HG03196 (cell line): ENCODE results near the gene OR4N5.
"Not testable (repeated sequence)": the region's sequence is repeated elsewhere in the genome, so short reads cannot be mapped to it uniquely, and the experiment has no call there.

Source experiments
- ATAC-seq: cut with Tn5 transposase; IDR thresholded peaks from one replicate; pipeline ENCODE4 v1.9.1; 2021; ENCODE audit not compliant: unreplicated experiment

OR4N5 gene, protein sequence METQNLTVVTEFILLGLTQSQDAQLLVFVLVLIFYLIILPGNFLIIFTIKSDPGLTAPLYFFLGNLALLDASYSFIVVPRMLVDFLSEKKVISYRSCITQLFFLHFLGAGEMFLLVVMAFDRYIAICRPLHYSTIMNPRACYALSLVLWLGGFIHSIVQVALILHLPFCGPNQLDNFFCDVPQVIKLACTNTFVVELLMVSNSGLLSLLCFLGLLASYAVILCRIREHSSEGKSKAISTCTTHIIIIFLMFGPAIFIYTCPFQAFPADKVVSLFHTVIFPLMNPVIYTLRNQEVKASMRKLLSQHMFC

DNA sequence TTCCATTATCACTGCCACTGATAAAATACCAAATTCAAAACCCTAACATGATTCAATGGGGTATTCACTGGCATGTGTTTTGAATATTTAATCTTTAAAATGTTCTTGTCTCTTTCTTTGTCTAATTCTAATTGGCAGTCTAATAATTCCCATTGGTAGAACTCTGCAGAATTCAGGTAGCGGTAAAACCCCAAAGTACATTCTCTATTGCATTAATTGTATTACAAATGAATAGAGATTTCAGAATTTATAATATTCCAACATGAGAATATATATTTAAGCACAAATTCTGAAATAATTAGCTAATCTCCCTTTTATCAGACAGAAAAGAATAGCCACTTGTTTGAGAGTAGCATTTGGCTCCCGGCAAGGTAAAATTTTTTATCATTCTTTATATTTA, at the start of gene OR4N5:
OR4N5 (plus strand) TSS at position 301 of the 400 bp plus-strand sequence. CDS start 4,916 bp downstream, outside the sequence.
- ATAC-seq: no peak

DNA sequence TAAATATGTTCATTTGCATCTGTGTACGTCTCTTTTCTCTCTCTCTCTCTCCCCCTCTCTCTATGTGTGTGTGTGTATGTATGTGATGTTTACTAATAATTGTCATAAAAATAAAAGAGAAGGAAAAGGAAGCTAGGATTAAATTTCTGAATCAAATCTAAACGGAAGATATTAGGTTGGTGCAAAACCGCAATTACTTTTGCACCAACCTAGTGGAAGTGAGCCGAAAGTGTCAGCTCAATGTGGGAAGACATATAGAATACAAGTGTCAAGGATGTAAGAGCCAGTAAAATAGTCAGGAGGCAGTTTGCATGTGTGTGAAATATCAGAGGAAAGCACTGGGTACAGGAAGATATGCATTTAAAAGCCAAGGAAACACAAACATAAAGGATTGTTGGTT, 46.6 kb upstream of the OR4N5 start:
- no peak for ATAC-seq

DNA sequence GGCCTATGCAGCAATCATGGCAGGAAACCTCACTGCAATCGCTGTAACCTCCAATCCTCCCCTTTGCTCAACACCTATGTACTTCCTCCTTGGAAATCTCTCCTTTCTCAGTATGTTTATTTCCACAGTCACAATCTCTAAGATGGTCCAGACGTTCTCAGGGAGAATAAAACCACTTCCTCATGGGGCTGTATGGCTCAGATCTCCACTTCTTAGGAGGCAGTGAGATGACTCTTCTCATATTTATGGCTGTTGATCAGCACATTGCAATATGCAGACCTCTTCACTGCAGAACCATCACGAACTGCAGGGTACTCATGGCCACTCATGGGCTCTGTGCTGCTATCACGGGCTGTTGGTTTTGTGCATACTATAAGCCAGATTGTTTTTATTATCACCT, 45.2 kb upstream of the OR4N5 start:
- ATAC-seq: no peak

DNA sequence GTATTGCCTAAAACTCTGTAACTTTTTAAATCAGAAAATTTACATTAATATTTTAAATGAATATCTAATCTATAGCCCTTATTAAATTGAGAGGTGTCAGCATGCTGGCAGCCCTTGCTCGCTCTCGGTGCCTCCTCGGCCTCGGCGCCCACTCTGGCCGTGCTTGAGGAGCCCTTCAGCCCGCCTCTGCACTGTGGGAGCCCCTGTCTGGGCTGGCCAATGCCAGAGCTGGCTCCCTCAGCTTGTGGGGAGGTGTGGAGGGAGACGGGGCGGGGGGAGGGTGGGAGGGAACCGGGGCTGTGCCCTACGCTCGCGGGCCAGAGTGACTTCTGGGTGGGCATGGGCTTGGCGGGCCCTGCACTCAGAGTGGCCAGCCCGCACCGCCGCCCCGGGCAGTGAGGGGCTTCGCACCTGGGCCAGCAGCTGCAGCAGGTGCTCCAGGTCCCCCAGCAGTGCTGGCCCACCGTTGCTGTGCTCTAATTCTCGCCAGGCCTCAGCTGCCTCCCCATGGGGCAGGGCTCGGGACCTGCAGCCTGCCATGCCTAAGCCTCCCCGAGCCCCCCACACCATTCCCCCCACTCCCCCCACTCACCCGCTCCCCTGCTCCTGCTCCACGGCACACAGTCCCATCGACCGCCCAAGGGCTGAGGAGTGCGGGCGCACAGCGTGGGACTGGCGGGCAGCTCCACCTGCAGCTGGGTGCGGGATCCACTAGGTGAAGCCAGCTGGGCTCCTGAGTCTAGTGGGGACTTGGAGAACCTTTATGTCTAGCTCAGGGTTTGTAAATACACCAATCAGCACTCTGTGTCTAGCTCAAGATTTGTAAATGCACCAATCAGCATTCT, 39.5 kb upstream of the OR4N5 start:
- ATAC-seq: not testable (repeated sequence)

DNA sequence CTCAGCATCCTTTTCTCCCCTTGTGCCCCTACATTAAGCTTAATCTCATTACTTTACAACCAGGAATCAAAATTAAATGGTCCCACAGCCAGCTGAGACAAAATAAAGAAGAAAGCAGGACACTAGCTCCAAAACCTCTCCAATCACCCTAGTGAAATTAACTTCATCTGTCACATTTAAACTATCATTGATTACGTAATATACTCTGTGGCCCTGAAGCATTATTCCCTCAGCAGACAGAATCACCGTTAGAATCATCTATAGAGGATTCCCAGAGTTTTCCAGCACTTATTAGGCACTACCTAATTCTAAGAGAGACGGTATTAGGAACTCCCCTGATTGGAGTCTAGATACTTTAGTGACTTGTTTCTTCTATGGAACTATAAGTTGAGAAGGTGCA, 28.2 kb upstream of the OR4N5 start, which contains the start of gene OR4K17:
OR4K17 (plus strand) TSS at position 302 of the 400 bp plus-strand sequence. CDS start 6,761 bp downstream, outside the sequence.
- ATAC-seq: no peak

DNA sequence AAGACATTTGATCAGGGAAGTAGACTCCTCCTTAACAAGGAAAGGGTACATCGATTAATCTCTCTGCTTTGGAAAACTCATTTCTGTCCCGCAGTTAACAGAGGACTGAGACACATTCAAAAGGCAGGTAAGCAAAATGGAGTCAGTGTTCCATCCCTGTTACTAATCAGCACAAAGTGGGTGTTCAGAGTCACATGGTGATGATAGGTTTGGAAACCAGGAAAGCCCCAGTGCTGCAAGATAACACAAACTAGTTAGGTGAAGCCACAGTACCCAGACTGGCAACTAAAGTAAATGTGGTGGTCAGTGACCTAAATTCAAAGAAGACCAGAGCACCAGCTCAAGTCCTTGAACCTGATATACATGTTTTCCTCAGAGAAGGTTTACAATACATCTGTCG, 26.3 kb upstream of the OR4N5 start:
- ATAC-seq: no peak

DNA sequence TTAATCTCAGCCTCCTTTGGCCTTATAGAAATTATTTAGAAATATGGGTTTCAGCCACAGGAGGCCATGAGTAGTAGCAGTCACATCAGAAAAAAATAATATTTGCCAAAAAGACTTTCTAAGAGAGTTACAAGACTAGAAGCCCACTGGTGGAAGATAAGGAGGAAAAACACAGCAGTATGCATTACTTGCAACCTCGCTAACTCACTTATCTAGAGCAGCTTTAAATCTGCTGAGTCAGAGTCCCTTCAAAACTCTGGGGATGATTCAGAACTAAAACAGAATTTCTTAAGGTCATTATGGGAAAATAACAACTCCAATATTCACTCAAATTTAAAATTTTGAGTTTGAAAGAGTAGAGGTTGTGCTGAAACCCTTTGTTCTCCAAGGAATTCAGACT, 21.9 kb upstream of the OR4N5 start:
- ATAC-seq: no peak

DNA sequence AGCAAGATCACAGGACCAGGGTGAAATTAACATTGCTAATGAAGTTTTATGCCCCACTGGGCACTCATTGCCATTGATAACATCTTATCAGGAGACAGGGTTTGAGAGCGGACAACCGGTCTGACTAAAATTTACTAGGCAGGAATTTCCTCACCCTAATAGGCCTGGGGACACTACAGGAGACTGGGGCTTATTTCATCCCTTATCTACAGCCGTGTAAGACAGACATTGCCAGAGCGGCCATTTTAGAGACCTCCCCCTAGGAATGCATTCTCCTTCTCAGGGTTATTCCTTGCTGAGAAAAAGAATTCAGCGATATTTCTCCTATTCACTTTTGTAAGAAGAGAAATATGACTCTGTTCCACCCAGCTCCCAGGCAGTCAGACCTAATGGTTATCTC, 19.8 kb upstream of the OR4N5 start:
- no peak for ATAC-seq

DNA sequence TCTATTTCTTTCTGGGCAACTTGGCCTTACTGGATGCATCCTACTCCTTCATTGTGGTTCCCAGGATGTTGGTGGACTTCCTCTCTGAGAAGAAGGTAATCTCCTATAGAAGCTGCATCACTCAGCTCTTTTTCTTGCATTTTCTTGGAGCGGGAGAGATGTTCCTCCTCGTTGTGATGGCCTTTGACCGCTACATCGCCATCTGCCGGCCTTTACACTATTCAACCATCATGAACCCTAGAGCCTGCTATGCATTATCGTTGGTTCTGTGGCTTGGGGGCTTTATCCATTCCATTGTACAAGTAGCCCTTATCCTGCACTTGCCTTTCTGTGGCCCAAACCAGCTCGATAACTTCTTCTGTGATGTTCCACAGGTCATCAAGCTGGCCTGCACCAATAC, 5.3 kb downstream of the OR4N5 start:
- ATAC-seq: no peak

DNA sequence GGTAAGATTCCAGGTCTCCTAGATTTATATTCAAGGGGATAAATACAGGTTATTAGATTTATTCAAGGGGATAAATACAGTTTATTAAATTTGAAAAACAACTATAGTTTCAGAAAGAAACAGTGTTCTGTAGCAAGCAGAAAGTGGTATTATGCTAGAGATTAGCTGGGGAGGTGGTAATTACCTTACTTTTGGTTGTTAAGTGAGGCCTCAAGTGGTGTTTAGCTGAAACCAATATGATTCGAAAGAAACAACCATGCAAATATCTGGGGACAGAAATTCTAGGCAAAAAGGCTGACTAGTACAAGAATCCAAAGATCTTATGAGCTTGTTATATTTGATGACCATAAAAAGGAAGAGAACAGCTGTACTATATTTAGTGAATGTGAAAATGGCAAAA, 6.2 kb downstream of the OR4N5 start:
- no peak for ATAC-seq

DNA sequence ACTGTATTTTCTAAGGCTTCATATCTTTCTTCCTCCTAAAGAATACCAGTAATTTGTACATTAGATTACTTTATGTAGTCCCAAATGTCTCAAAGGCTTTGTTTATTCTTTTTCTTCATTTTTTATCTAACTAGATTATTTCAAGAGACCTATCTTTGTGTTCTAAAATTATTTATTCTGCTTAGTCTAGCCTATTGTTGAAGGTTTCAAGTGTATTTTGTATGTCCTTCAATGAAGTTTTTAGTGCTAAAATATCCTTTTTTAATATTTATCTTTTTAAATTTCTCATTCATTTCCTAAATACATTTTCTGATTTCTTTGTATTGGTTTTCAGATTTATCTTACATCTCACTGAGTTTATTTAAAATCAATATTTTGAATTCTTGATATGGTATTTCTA, 25.8 kb downstream of the OR4N5 start:
- ATAC-seq: no peak

DNA sequence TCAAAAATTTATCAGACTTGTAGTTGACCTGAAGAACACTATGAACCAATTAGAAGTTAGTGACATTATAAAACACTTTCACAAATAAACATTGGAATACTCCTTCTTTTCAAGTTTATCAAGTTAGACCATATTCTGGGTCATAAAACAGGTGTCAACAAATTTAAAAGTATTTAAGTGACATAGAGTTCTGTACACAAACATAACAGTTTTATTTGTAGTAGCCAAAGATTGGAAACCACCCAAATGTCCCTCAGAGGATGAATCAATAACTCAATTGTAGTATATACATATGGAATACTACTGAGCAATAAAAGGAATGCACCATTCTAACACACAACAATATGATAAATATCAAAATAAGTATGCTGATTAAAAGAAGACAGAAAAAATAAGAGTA, 28.5 kb downstream of the OR4N5 start:
- no peak for ATAC-seq

DNA sequence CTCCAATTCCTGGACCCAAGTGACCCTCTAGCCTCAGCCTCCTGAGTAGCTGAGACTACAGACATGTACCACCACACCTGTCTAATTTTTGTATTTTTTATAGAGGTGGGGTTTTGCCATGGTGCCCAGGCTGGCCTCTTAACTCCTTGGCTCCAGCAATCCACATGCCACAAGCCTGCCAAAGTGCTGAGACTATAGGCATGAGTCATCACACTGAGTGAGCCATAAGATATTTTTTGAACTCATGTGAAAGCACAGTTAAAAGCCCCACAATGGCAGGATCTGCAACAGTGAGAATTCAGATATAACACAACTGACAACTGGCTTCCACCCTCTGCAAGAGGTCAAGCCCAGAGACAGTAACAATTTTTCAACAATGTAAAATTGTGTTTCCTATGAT, 31.2 kb downstream of the OR4N5 start:
- ATAC-seq: not testable (repeated sequence)

DNA sequence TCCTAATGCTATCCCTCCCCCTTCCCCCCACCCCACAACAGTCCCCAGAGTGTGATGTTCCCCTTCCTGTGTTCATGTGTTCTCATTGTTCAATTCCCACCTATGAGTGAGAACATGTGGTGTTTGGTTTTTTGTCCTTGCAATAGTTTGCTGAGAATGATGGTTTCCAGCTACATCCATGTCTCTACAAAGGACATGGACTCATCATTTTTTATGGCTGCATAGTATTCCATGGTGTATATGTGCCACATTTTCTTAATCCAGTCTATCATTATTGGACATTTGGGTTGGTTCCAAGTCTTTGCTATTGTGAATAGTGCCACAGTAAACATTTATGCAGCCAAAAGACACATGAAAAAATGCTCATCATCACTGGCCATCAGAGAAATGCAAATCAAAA, 35.6 kb downstream of the OR4N5 start:
- ATAC-seq: not testable (repeated sequence)

DNA sequence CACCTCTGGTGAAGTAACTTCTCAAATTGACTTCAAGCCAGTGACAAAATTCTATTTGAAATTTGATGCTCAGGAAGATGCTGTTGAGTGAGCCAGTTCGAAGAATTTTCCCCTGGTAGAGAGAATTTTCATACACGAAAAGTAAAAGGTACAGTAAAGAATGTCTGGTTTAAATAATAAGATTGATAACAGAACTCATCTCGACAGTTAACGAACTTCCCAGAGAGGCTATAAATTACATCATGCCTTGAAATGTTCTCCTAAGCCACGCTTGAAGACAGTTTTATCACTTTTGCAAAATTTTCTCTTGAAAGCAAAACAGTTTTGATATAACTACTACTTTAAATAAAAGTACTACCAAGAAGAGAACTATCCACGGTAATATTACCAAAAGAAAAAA, 37.7 kb downstream of the OR4N5 start:
- ATAC-seq: no peak

DNA sequence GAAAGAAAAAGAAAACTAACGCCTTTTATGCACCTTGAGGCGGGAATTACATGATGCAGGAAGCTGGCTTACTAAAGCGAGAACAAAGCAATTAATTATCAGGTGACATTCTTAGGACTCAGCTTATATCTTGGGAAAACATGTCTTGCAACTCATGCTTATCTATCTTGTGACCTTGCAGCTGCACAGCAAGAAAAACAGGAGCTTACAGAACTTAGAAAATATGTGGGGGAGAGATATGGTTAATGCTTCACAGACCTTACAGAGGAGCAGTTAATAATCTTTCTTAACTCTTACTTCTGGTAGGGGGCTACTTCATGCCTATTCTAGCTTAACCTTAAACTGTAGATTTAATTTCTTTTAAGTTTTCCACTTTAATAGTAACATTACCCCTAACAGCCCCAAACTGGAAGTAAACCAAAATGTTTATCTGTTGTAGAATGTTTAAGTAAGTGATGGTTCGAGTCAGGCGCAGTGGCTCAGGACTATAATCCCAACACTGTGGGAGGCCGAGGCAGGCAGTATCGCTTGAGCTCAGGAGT, 38.9 kb downstream of the OR4N5 start:
- no peak for ATAC-seq

DNA sequence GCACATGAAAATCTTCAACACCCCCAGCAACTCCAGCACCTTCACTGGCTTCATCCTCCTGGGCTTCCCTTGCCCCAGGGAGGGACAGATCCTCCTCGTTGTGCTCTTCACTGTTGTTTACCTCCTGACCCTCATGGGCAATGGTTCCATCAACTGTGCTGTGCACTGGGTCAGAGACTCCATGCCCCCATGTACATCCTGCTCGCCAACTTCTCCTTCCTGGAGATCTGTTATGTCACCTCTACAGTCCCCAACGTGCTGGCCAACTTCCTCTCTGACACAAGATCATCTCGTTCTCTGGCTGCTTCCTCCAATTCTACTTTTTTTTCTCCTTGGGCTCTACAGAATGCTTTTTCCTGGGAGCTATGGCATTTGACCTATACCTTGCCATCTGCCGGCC, 40.6 kb downstream of the OR4N5 start:
- no peak for ATAC-seq

DNA sequence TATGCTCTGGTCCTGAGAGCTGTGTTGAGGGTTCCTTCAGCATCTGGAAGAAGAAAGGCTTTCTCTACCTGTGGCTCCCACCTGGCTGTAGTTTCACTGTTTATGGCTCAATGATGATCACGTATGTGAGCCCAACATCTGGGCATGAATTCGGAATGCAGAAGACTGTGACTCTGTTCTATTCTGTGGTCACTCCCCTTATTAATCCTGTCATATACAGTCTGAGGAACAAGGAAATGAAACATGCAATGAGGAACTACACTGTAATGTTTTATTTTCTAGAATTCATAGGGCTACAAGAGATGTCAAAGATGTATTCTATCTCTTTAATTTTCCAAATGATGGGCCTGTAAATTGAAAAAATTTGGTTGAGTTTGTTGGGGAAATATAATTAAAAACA, 41.3 kb downstream of the OR4N5 start:
- no peak for ATAC-seq

DNA sequence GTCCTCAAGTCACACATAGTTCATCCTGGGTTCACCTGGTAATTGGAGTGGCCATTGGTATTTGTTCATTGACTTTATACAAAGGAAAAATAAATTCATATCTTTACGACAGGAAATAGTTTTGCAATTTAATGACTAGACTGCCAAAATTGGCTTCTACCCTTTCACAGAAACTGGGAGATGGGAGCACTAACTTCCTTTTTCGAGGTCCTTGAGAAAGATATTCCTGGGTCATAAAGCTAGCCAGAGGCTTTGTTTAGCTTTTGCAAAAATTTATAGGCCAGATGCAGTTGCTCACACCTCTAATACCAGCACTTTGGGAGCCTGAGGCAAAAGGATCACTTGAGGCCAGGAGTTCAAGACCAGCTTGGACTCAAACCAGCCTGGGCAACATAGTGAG, 41.9 kb downstream of the OR4N5 start:
- no peak for ATAC-seq

DNA sequence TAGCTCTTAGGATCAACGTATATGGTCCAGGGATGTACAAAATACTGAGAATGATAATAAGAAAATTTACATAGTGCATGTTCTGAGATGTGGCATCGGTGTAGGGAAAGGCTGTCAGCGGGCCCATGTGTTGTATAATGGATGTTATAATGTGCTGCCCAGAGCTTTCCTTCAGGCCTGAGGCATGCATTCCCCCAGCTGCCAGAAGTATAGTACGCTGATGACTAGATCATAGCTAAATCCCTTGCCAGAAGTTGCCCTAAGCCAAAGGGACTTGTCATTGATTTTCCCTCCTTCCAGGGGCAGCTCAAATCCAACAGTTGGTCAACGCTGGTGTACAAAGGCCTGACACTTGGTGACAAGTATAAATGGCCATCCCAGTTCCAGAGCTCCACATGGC, 45.6 kb downstream of the OR4N5 start:
- no peak for ATAC-seq

DNA sequence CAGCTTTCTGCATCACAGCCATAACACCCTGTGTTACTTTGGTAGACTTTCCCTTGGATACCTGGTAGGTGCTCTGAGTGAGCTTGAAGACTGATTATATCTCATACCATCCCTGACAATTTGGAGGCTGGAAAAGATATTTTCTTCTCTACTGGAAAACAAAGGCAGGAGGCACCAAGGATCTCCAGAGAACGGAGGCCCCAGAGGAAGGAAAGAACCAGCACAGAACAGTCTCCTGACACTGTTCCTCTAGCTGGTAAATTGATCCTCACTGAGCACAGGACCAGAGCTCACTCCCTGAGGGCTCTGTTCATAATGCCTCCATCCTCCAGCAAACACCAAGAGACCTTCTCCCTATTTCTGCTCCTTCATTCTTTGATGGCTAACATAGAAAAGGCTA, 52.0 kb downstream of the OR4N5 start, which contains the start of gene OR11G2:
OR11G2 (plus strand) TSS at position 301 of the 400 bp plus-strand sequence. CDS start 6,542 bp downstream, outside the sequence.
- ATAC-seq: no peak

DNA sequence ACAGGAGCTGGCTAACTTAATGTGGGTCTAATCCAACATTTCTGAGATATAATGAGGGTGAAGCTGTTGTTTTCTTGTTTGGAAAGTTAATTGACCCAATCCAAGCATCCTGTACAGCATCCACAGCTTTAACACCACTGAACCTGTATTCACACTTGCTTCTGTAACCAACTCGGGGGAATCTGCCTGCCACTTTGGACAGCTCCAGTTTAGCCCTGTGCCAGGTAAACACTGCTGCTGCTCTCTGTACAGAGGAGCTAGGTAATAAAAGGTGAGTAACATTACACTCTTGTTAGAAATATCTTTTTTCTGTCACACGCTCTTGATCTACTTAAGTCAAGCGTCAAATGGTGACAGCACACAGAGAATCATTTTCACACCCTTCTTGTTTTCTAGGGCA, 52.8 kb downstream of the OR4N5 start:
- ATAC-seq: no peak
